ENCODE data around the gene SLC34A1. TPM values are rescaled to one million over a fixed set of nuclear protein-coding genes. Genes with fewer than 3 reads are reported as not detected.
A peak's percentile ranks its signal among the peaks of the same experiment; 100 is the strongest.

The SLC34A1 gene
- total and polyA plus RNA-seq, 2 donors (not counting 1 experiment from before 2014, with no cell fraction given) = 0.06 TPM; not detected in 1

DNA sequence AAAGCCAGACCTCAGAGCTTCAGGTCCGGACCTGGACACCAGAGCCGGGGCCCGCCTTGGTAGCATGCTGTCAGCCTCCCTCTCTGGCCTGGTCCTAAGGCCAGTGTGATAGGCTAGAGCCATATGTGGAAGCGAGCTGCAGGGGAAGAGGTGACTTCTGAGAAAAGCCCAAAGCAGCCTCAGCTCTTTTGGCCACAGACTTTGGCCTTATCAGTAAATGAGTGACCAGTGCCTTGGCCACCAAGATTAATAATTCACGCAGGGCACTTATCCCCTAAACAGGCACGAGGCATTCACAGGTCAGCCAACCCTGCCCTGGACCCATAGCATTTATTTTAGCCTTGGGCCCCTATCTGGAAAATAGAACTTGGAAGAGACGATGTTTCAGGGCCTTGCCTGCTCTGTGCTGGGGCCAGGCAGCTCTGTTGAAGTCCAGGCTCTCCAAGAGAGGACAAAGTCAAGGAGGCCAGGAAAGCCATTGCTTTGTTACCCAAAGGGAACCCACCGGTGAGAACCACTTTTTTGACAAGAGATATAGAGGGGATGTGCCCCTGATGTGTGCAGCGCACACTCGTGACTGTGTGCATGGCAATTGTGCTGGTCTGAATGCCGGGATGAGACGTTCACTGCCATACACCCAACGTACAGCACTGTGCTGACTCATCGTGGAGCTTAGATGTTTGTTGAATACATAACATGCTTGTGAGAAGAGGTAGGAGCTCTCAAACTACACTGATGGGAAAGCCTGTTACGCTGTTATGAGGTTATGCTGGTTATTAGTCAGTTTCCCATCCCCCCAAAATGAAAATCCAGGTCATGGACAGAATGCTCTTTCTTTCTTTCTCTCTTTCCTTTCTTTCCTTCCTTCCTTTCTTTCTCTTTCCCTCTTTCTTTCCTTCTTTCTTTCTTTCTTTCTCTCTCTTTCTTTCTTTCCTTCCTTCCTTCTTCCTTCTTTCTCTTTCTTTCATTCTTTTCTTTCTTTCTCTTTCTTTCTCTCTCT is 5.0 kb upstream of the SLC34A1 start:
- H3K9me3 ChIP-seq (ENCODE audit: control extremely low read depth in 1 of 3, control insufficient read depth in 2 of 3, insufficient read depth in 1 of 3, low read length in 2 of 3) = no peaks in the 10 kb centered on the region
- Mint-ChIP-seq H3K4me1 (no peaks in the 10 kb centered on the region), H3K27ac (peak overlapping the region; percentile 37), H3K27me3 (peaks cover 15% of the 10 kb centered on the region), H3K4me3 (no peak overlapping the region), H3K9me3 (ENCODE audit: insufficient read depth) (no peaks in the 10 kb centered on the region)
- DNase-seq (no peak), ATAC-seq (ENCODE audit: low read depth) (no peak)
- intact Hi-C loops (cut with micrococcal nuclease) = no loop called here
- no peak overlapping the region for H3K4me3 ChIP-seq (ENCODE audit: control extremely low read depth in 1 of 5, extremely low read depth in 1 of 5, insufficient read depth in 1 of 5, low read depth in 2 of 5, low read length in 4 of 5)
- ChIA-PET CTCF (interaction anchor here (1.0 to 2.2 kb wide), 5 partner anchors 10 to 742 kb away, joined by 3 to 12 read pairs (median 7); no protein-coding TSS in a partner anchor), POLR2A (interaction anchor here (0.6 kb wide), 2 partner anchors 25 to 117 kb away, joined by 3 to 6 read pairs; no protein-coding TSS in a partner anchor)
- no peak overlapping the region for H2AFZ ChIP-seq (ENCODE audit: insufficient read depth, low read depth, low read length, poor library complexity, severe bottlenecking)
- H3K79me2 ChIP-seq (ENCODE audit: control insufficient read depth, insufficient read depth, low read length) = no peaks in the 10 kb centered on the region
- WGBS (ENCODE audit: insufficient coverage) = 84% methylated on average over 12 of the region's 15 CpGs
- no peaks in the 10 kb centered on the region for H3K36me3 ChIP-seq (replicated peaks in 1 of 2; ENCODE audit: control extremely low read depth in 1 of 2, control insufficient read depth in 1 of 2, extremely low read depth in 1 of 2, insufficient read depth in 2 of 2, low read length in 1 of 2)
- no peaks in the 10 kb centered on the region for H3K4me1 ChIP-seq (ENCODE audit: control insufficient read depth in 2 of 2, insufficient read depth in 2 of 2, low read length in 2 of 2)
- TF ChIP-seq, protein P1, sequence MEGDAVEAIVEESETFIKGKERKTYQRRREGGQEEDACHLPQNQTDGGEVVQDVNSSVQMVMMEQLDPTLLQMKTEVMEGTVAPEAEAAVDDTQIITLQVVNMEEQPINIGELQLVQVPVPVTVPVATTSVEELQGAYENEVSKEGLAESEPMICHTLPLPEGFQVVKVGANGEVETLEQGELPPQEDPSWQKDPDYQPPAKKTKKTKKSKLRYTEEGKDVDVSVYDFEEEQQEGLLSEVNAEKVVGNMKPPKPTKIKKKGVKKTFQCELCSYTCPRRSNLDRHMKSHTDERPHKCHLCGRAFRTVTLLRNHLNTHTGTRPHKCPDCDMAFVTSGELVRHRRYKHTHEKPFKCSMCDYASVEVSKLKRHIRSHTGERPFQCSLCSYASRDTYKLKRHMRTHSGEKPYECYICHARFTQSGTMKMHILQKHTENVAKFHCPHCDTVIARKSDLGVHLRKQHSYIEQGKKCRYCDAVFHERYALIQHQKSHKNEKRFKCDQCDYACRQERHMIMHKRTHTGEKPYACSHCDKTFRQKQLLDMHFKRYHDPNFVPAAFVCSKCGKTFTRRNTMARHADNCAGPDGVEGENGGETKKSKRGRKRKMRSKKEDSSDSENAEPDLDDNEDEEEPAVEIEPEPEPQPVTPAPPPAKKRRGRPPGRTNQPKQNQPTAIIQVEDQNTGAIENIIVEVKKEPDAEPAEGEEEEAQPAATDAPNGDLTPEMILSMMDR (IDR thresholded peaks at IDR 0.05) = no peak
- TF ChIP-seq EZH2 (IDR thresholded peaks at IDR 0.05; ENCODE audit: borderline replicate concordance, insufficient read depth, low read depth, low read length, poor library complexity, severe bottlenecking) = no peak
- H3K4me2 ChIP-seq (replicated peaks; ENCODE audit: low read depth, low read length, poor library complexity, severe bottlenecking) = no peak overlapping the region
- H3K27me3 ChIP-seq (replicated peaks in 1 of 4; ENCODE audit: control extremely low read depth in 1 of 4, control insufficient read depth in 3 of 4, insufficient read depth in 4 of 4, low read length in 3 of 4) = peaks cover 0 to 11% (median 0%) of the 10 kb centered on the region in 4 experiments
- no peak overlapping the region for H3K9ac ChIP-seq (ENCODE audit: low read length)
- no peak overlapping the region for H3K27ac ChIP-seq (ENCODE audit: low read length in 2 of 2)
- H4K20me1 ChIP-seq (ENCODE audit: control insufficient read depth, insufficient read depth, low read length, poor library complexity, severe bottlenecking) = no peaks in the 10 kb centered on the region

DNA sequence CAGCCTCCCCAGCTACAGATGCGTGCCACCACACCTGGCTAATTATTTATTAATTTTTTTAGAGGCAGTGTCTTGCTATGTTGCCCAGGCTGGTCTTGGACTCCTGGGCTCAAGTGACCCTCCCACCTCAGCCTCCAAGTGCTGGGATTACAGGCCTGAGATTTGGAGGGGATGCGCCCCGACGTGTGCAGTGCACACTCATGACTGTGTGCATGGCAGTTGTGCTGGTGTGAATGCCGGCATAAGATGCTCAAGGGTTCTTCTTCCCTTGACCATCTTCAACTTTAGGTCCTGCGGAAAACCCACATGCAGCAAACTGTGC is 3.5 kb upstream of the SLC34A1 start:
- intact Hi-C loops (cut with micrococcal nuclease) = no loop called here

More for the DNA sequence above, 3.5 kb upstream of the SLC34A1 start:
- Mint-ChIP-seq H3K27me3 (peaks cover 21% of the 10 kb centered on the region), H3K4me3 (no peak overlapping the region), H3K9me3 (ENCODE audit: insufficient read depth) (no peaks in the 10 kb centered on the region), H3K4me1 (no peaks in the 10 kb centered on the region), H3K27ac (no peak overlapping the region)
- H3K27me3 ChIP-seq (replicated peaks in 1 of 4; ENCODE audit: control extremely low read depth in 1 of 4, control insufficient read depth in 3 of 4, insufficient read depth in 4 of 4, low read length in 3 of 4) = peaks cover 0 to 11% (median 0%) of the 10 kb centered on the region in 4 experiments
- 100% methylated on average over 2 of the region's 6 CpGs for WGBS (ENCODE audit: insufficient coverage)
- no peak overlapping the region for H2AFZ ChIP-seq (ENCODE audit: insufficient read depth, low read depth, low read length, poor library complexity, severe bottlenecking)
- POLR2A ChIA-PET = no interaction called here
- H3K27ac ChIP-seq (ENCODE audit: low read length in 2 of 2) = no peak overlapping the region
- H3K9ac ChIP-seq (ENCODE audit: low read length) = no peak overlapping the region
- no peak overlapping the region for H3K4me2 ChIP-seq (replicated peaks; ENCODE audit: low read depth, low read length, poor library complexity, severe bottlenecking)
- DNase-seq (no peak), ATAC-seq (ENCODE audit: low read depth) (no peak)
- no peaks in the 10 kb centered on the region for H4K20me1 ChIP-seq (ENCODE audit: control insufficient read depth, insufficient read depth, low read length, poor library complexity, severe bottlenecking)
- H3K9me3 ChIP-seq (ENCODE audit: control extremely low read depth in 1 of 3, control insufficient read depth in 2 of 3, insufficient read depth in 1 of 3, low read length in 2 of 3) = no peaks in the 10 kb centered on the region
- no peak for TF ChIP-seq EZH2 (IDR thresholded peaks at IDR 0.05; ENCODE audit: borderline replicate concordance, insufficient read depth, low read depth, low read length, poor library complexity, severe bottlenecking)
- TF ChIP-seq, protein P1 (IDR thresholded peaks at IDR 0.05) = no peak
- H3K79me2 ChIP-seq (ENCODE audit: control insufficient read depth, insufficient read depth, low read length) = no peaks in the 10 kb centered on the region
- H3K4me3 ChIP-seq (ENCODE audit: control extremely low read depth in 1 of 5, extremely low read depth in 1 of 5, insufficient read depth in 1 of 5, low read depth in 2 of 5, low read length in 4 of 5) = no peak overlapping the region
- CTCF ChIA-PET = interaction anchor here (1.2 kb wide), 1 partner anchor 10 kb away, joined by 3 read pairs; no protein-coding TSS in a partner anchor
- no peaks in the 10 kb centered on the region for H3K36me3 ChIP-seq (replicated peaks in 1 of 2; ENCODE audit: control extremely low read depth in 1 of 2, control insufficient read depth in 1 of 2, extremely low read depth in 1 of 2, insufficient read depth in 2 of 2, low read length in 1 of 2)
- no peaks in the 10 kb centered on the region for H3K4me1 ChIP-seq (ENCODE audit: control insufficient read depth in 2 of 2, insufficient read depth in 2 of 2, low read length in 2 of 2)
